Heart left ventricle (tissue), 16 donors: Measurements from ENCODE around the gene GAB2. TPM values are rescaled to one million over a fixed set of nuclear protein-coding genes. Genes with fewer than 3 reads are reported as not detected.

ENCODE experiments used
- ATAC-seq, 4 donors: fragments of 200-7000 bp; cut with Tn5 transposase; one replicate each; pipeline ENCODE4 v1.9.1; 2020 to 2022; ENCODE audit warnings: moderate library complexity in 4 of 4, mild to moderate bottlenecking in 3 of 4, moderate number of reproducible peaks in 1 of 4
- DNase-seq, 5 donors: peaks; one replicate each; pipeline ENCODE4 v3.0.0-alpha.2; 2020
- H3K27ac ChIP-seq, 12 donors: fragments of 200-600 bp; sonication (generic) in 4 of 12; one replicate each; pipeline versions ENCODE4 v1.5.0 to v1.8.0; 2016 to 2022; ENCODE audit warnings: mild to moderate bottlenecking in 2 of 12
- H3K27me3 ChIP-seq, 9 donors: fragments of 200-600 bp; sonication (generic) in 2 of 9; one replicate each; pipeline versions ENCODE4 v1.5.1 to v1.8.0; 2016 to 2022; ENCODE audit warnings: mild to moderate bottlenecking in 3 of 9
- H3K36me3 ChIP-seq, 9 donors: fragments of 200-600 bp; sonication (generic) in 2 of 9; one replicate each; pipeline versions ENCODE4 v1.5.0 to v1.8.0; 2018 to 2022; ENCODE audit warnings: mild to moderate bottlenecking in 2 of 9
- H3K4me1 ChIP-seq, 12 donors: fragments of 200-600 bp; sonication (generic) in 4 of 12; one replicate each; pipeline versions ENCODE4 v1.5.0 to v1.8.0; 2016 to 2022; ENCODE audit warnings: mild to moderate bottlenecking in 3 of 12
- H3K4me3 ChIP-seq, 12 donors: fragments of 200-600 bp; sonication (generic) in 4 of 12; one replicate each; pipeline versions ENCODE4 v1.5.0 to v1.8.0; 2017 to 2022; ENCODE audit warnings: mild to moderate bottlenecking in 9 of 12, moderate library complexity in 4 of 12
- H3K9me3 ChIP-seq, 12 donors: fragments of 200-600 bp; sonication (generic) in 4 of 12; one replicate each; pipeline versions ENCODE4 v1.5.0 to v1.8.0; 2016 to 2022; ENCODE audit warnings: mild to moderate bottlenecking in 1 of 12
- POLR2A ChIP-seq, 2 donors: fragments of 450-650 bp; IDR thresholded peaks; one replicate each; pipeline ENCODE4 v1.6.1; 2017; ENCODE audit warnings: antibody characterized with exemption in 2 of 2, mild to moderate bottlenecking in 2 of 2, moderate library complexity in 2 of 2
- WGBS, 4 donors: extraction: QIAGEN DNeasy Blood & Tissue Kit in 2 of 4; methylation state at CpG; one replicate each; pipeline versions ENCODE4 v1.1.5 to v1.1.7; 2013 to 2018; 5-methylcytosine and 5-hydroxymethylcytosine counted together
- intact Hi-C, 10 donors: fragments of 100-400 bp; cut with DNase I; formaldehyde crosslinking; loops; one replicate each; pipeline versions ENCODE4 v1.11.1 to v1.14.2; 2022
- polyA plus RNA-seq, 2 donors: library from polyadenylated mRNA; stranded (reverse); fragments of 200-250 nt; gene quantifications; one replicate each; pipeline ENCODE4 v1.2.3, GENCODE V29; 2013
- total RNA-seq, 9 donors: library from RNA; depleted of rRNA in 2 of 9; stranded (reverse); fragments of >200 nt in 2 of 9; fragmentation: NEBNext Ultra II Directional in 3 of 9; extraction: Animal tissue kit (Norgen Biotek cat#: 25700) in 3 of 9; gene quantifications; one replicate each; pipeline versions ENCODE4 v1.1.0 to v1.2.4, GENCODE V29; 2016 to 2023
- TF ChIP-seq, protein P1 (sequence below), 12 donors: fragments of 200-600 bp; sonication (generic) in 4 of 12; IDR thresholded peaks; one replicate each; pipeline versions ENCODE4 v1.5.0 to v1.8.0; 2018 to 2022; ENCODE audit warnings: antibody characterized with exemption in 12 of 12, mild to moderate bottlenecking in 5 of 12
- donor health status: ischemic (EF 13 %, LVEDD 7.1; RV severe dilation, severe dysfunction).
- donor health status: healthy with polysubstance abuse.
- donor health status: DM: no; HTN: yes; CAD: no.
- donor health status: DM: no; HTN: no; CAD: no.
- donor health status: ischemic (EF 25% LVEDD 6.9; RV normal size, moderate dysfunction).
- donor health status: ischemic (EF 25% LVEDD 5.7; RV mildly dilated, moderate dysfunction).
- donor health status: healthy.
- donor health status: DM: yes; HTN: yes; CAD: no.
- donor health status: ischemic (EF 35%, LVEDD 5.7; RV mildly dilated, moderate dysfunction).
- donor health status: nonischemic (EF 11% LVEDD 7.7; RV severe dilation, severe dysfunction).
- donor health status: DM: yes; HTN: yes; CAD: no.
- donor health status: PGD.
- donor health status: ischemic (EF 29% LVEDD 5.4; RV normal size, mild dysfunction).
- donor health status: nonischemic (EF 23%, LVEDD 6.1; RV moderate dilation, normal function).

The GAB2 gene
- total and polyA plus RNA-seq, 11 donors = 6.1 to 53.0 (median 30.0) TPM

DNA sequence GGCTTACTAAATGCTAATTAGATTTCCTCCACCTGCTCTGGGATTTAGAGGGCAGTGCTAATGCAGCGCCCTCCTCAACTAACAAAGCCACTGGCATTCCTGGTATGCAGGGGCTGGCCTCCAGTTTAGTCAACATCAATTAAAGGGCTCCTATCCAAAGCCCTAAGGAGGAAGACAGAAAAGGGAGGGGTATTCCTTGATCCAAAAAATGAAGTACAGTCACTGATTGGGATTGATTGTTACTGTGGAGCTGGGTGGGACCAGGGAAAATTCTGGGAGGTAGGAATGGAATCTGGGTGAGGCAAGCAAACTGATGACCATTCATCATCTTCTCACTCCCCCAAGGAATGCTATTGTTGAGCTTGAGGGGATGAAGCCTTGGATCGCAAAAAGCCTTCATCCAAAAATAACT, 52.2 kb downstream of the GAB2 start:
- intact Hi-C loops = no loop called here
- DNase-seq = no peak
- 30 to 39% (median 33%) methylated on average over 2 of the region's 2 CpGs for WGBS, 4 donors

DNA sequence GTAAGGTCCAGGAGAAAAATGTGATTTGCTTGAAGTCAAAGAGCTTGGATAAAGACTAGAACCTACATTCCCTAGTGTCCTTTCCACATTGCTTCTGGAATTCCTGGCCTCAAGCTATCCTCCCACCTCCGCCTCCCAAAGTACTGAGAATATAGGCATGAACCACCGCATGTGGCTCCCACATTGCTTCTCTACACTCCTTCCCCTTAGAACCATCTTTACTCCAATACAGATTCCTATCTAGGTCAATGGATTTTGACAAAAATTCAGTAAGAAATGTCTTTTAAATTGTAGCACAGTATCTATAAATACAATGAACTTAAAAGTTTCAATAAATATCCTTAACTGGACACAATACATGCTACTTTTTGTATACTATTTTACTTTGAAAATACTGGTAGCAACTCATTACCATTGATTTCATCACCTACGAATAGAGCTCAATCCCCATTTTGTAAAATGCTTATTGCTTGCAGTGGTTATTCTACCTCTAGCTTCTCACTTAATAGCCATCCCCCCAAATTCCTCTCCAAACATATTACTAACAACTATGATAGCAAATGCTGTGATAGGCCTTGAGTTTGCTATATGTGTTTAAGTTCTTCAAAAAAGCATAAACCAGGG, 53.4 kb downstream of the GAB2 start:
- Histone ChIP-seq H3K36me3 (no peaks in the 10 kb centered on the region), H3K4me1 (peaks cover 0 to 72% (median 18%) of the 10 kb centered on the region in 12 donors), H3K27ac (no peak overlapping the region), H3K4me3 (no peak overlapping the region), H3K27me3 (no peaks in the 10 kb centered on the region), H3K9me3 (no peaks in the 10 kb centered on the region)
- WGBS, 4 donors = 95 to 96% (median 96%) methylated on average over 3 of the region's 3 CpGs
- DNase-seq (no peak), ATAC-seq (no peak)
- intact Hi-C loops = no loop called here
- TF ChIP-seq, protein P1, sequence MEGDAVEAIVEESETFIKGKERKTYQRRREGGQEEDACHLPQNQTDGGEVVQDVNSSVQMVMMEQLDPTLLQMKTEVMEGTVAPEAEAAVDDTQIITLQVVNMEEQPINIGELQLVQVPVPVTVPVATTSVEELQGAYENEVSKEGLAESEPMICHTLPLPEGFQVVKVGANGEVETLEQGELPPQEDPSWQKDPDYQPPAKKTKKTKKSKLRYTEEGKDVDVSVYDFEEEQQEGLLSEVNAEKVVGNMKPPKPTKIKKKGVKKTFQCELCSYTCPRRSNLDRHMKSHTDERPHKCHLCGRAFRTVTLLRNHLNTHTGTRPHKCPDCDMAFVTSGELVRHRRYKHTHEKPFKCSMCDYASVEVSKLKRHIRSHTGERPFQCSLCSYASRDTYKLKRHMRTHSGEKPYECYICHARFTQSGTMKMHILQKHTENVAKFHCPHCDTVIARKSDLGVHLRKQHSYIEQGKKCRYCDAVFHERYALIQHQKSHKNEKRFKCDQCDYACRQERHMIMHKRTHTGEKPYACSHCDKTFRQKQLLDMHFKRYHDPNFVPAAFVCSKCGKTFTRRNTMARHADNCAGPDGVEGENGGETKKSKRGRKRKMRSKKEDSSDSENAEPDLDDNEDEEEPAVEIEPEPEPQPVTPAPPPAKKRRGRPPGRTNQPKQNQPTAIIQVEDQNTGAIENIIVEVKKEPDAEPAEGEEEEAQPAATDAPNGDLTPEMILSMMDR (IDR thresholded peaks at IDR 0.05) = no peak
- no peak for TF ChIP-seq POLR2A (IDR thresholded peaks at IDR 0.05)

More for the DNA sequence above, 52.2 kb downstream of the GAB2 start:
- H3K36me3 ChIP-seq = no peaks in the 10 kb centered on the region
- peak in 3 of 4 donors; percentile 66 to 73 (median 66) for ATAC-seq
- H3K9me3 ChIP-seq = no peaks in the 10 kb centered on the region
- peak overlapping the region in 9 of 12 donors; percentile 9 to 64 (median 28) for H3K27ac ChIP-seq
- H3K27me3 ChIP-seq = no peaks in the 10 kb centered on the region
- peaks cover 0 to 66% (median 18%) of the 10 kb centered on the region in 12 donors for H3K4me1 ChIP-seq
- TF ChIP-seq, protein P1 (IDR thresholded peaks at IDR 0.05) = no peak
- no peak for TF ChIP-seq POLR2A (IDR thresholded peaks at IDR 0.05)
- no peak overlapping the region for H3K4me3 ChIP-seq

DNA sequence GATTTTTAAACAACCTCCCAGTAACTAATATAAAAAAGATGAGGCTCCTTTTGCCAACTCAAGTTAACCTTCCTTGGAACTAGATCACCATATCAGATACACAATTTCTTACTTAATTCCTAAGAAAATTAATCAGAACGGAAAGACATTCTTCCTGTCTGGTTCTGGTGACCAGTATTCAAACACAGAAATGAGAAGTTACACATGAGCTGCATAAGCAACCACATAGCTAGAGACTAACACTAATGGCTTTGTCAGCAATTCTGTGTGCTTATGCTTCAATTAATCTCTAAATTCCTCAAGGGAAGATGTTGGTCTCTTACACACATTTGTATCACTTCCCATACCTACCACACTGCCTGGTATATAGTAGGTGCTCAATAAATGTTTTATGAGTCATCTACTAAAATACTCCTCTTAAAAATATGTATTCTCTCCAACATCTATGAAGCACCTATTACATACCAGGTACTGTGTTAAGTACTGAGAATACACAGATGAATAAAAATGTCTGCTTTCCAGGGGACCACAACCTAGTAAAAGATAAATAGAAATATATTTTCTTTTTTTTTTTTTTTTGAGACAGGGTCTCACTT, 54.5 kb downstream of the GAB2 start:
- Histone ChIP-seq H3K4me3 (no peak overlapping the region), H3K27me3 (no peaks in the 10 kb centered on the region), H3K9me3 (no peaks in the 10 kb centered on the region), H3K4me1 (peaks cover 0 to 75% (median 18%) of the 10 kb centered on the region in 12 donors), H3K36me3 (no peaks in the 10 kb centered on the region), H3K27ac (peak overlapping the region in 1 of 12 donors; percentile 58)
- TF ChIP-seq, protein P1 (IDR thresholded peaks at IDR 0.05) = no peak
- no peak for TF ChIP-seq POLR2A (IDR thresholded peaks at IDR 0.05)
- intact Hi-C loops = no loop called here
- ATAC-seq (peak in 2 of 4 donors; percentile 10 to 34), DNase-seq (no peak)
- WGBS, 4 donors = 70 to 77% (median 75%) methylated on average over 1 of the region's 1 CpG

DNA sequence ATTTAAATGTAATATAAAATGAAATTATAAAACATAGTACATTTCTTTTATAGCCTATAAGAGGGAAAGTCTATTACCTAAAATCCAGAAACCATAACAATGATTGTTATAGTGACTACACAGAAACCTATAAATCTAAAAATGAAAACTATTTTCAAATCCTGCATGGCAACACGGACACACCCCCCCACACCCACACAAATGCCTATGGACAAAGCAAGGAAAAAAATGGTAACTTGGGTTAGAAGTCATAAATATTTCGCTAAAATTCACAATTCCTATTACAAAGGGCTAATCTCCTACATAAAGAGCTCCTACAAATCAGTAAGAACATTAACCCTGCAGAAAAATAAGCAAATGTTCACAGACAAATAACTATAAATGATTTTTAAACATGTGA, 56.4 kb downstream of the GAB2 start:
- DNase-seq = no peak
- Histone ChIP-seq H3K36me3 (no peaks in the 10 kb centered on the region), H3K9me3 (no peaks in the 10 kb centered on the region), H3K27ac (no peak overlapping the region), H3K4me3 (no peak overlapping the region), H3K27me3 (no peaks in the 10 kb centered on the region), H3K4me1 (peaks cover 0 to 64% (median 17%) of the 10 kb centered on the region in 12 donors)
- ATAC-seq = no peak
- TF ChIP-seq POLR2A (IDR thresholded peaks at IDR 0.05) = no peak
- TF ChIP-seq, protein P1 (IDR thresholded peaks at IDR 0.05) = no peak
- WGBS, 4 donors = 93 to 94% (median 93%) methylated on average over 2 of the region's 2 CpGs
- intact Hi-C loops = no loop called here
